ENCODE data around the gene LTBP1.

DNA sequence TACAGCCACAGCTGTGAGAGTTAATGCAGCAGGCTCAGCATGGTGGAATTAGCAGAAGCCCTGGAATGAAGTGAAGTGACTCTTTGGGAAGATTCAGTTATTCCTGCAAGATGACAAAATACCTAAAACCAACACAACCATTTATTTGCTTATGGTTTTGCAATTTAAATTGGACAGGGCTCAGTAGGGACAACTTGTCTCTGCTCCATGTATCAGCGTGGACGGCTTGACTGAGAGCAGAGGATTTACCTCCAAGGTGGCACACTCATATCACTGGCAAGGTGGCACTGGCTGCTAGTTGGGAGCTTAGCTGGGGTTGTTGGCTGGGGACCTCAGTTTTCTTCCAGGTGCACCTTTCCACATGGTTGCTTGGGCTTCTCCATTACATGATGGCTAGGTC lies 58.3 kb downstream of the LTBP1 start:
- TF ChIP-seq, protein P1, sequence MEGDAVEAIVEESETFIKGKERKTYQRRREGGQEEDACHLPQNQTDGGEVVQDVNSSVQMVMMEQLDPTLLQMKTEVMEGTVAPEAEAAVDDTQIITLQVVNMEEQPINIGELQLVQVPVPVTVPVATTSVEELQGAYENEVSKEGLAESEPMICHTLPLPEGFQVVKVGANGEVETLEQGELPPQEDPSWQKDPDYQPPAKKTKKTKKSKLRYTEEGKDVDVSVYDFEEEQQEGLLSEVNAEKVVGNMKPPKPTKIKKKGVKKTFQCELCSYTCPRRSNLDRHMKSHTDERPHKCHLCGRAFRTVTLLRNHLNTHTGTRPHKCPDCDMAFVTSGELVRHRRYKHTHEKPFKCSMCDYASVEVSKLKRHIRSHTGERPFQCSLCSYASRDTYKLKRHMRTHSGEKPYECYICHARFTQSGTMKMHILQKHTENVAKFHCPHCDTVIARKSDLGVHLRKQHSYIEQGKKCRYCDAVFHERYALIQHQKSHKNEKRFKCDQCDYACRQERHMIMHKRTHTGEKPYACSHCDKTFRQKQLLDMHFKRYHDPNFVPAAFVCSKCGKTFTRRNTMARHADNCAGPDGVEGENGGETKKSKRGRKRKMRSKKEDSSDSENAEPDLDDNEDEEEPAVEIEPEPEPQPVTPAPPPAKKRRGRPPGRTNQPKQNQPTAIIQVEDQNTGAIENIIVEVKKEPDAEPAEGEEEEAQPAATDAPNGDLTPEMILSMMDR (optimal IDR thresholded peaks at IDR 0.05 in 1 of 3, IDR thresholded peaks at IDR 0.05 in 1 of 3, conservative IDR thresholded peaks at IDR 0.05 in 1 of 3; ENCODE audit: extremely low read depth in 1 of 3, insufficient read depth in 2 of 3, low read length in 3 of 3), result no peak
- no peak for TF ChIP-seq EZH2 (IDR thresholded peaks at IDR 0.05; ENCODE audit: low read length)

Data from keratinocyte (primary cell).